OCI-LY1 (cell line): Measurements from ENCODE around the gene TMEM26.

Experiments
- H2AFZ ChIP-seq: fragments of 200-600 bp; sonication (generic), shearing (Covaris generic); 2 replicates; pipeline ENCODE4 v1.6.0; 2014; ENCODE audit warnings: antibody characterized with exemption, mild to moderate bottlenecking, low read length
- H3F3A ChIP-seq: fragments of 200-600 bp; sonication (generic), shearing (Covaris generic); 2 replicates; pipeline ENCODE4 v1.6.0; 2014; ENCODE audit warnings: mild to moderate bottlenecking, antibody characterized with exemption, low read length, moderate library complexity; ENCODE audit not compliant: insufficient read depth
- H3K27ac ChIP-seq: fragments of 200-600 bp; sonication (generic); 2 replicates; pipeline ENCODE4 v1.5.1; 2014; ENCODE audit warnings: low read length, mixed run types, mild to moderate bottlenecking, low read depth; ENCODE audit not compliant: poor library complexity, severe bottlenecking
- H3K27me3 ChIP-seq: fragments of 200-600 bp; sonication (generic); 2 replicates; pipeline ENCODE4 v1.6.0; 2014; ENCODE audit warnings: antibody characterized with exemption, mild to moderate bottlenecking, low read length, moderate library complexity; ENCODE audit not compliant: insufficient read depth
- H3K36me3 ChIP-seq: fragments of 200-600 bp; sonication (generic); 2 replicates; pipeline ENCODE4 v1.6.1; 2014; ENCODE audit warnings: mild to moderate bottlenecking, antibody characterized with exemption, low read length, moderate library complexity, mixed read lengths; ENCODE audit not compliant: insufficient read depth
- H3K4me1 ChIP-seq: fragments of 200-600 bp; sonication (generic); 2 replicates; pipeline ENCODE4 v1.5.1; 2014; ENCODE audit warnings: mild to moderate bottlenecking, low read length, moderate library complexity; ENCODE audit not compliant: insufficient read depth, severe bottlenecking
- H3K4me2 ChIP-seq: fragments of 200-600 bp; sonication (generic), shearing (Covaris generic); 2 replicates; pipeline ENCODE4 v1.6.1; 2014; ENCODE audit warnings: low read length
- H3K4me3 ChIP-seq: fragments of 200-600 bp; sonication (generic); 2 replicates; pipeline ENCODE4 v1.5.1; 2014; ENCODE audit warnings: low read length, low read depth, mild to moderate bottlenecking, mixed read lengths; ENCODE audit not compliant: poor library complexity, severe bottlenecking
- H3K79me2 ChIP-seq: fragments of 200-600 bp; shearing (Covaris generic); 2 replicates; pipeline ENCODE4 v1.6.1; 2016; ENCODE audit warnings: mixed run types, low read length, mixed read lengths; ENCODE audit not compliant: insufficient read depth
- H3K9ac ChIP-seq: fragments of 200-600 bp; sonication (generic), shearing (Covaris generic); 2 replicates; pipeline ENCODE4 v1.6.1; 2014; ENCODE audit warnings: mild to moderate bottlenecking, low read length, mixed read lengths
- H3K9me2 ChIP-seq: fragments of 200-600 bp; sonication (generic), shearing (Covaris generic); 2 replicates; pipeline ENCODE4 v1.6.1; 2014; ENCODE audit warnings: low read depth, mild to moderate bottlenecking, low read length, mixed read lengths
- H3K9me3 ChIP-seq: fragments of 200-600 bp; shearing (Covaris generic); 2 replicates; pipeline ENCODE4 v1.6.1; 2014; ENCODE audit warnings: low read length, mixed read lengths
- H4K20me1 ChIP-seq: fragments of 200-600 bp; sonication (generic), shearing (Covaris generic); 2 replicates; pipeline ENCODE4 v1.6.0; 2016; ENCODE audit warnings: mild to moderate bottlenecking, low read length; ENCODE audit not compliant: insufficient read depth
- EZH2 ChIP-seq: fragments of 200-600 bp; sonication (generic), shearing (Covaris generic); IDR thresholded peaks from 2 replicates; pipeline ENCODE4 v1.8.0; 2017; ENCODE audit warnings: borderline replicate concordance, mixed run types, mild to moderate bottlenecking, antibody characterized with exemption, low read length, moderate library complexity, mixed read lengths
- TF ChIP-seq, protein P1 (sequence below): fragments of 200-600 bp; sonication (generic), shearing (Covaris generic); IDR thresholded peaks from 2 replicates; pipeline ENCODE4 v1.5.1; 2017; ENCODE audit warnings: mild to moderate bottlenecking, antibody characterized with exemption, low read length, moderate library complexity, mixed read lengths

Gene TMEM26

DNA sequence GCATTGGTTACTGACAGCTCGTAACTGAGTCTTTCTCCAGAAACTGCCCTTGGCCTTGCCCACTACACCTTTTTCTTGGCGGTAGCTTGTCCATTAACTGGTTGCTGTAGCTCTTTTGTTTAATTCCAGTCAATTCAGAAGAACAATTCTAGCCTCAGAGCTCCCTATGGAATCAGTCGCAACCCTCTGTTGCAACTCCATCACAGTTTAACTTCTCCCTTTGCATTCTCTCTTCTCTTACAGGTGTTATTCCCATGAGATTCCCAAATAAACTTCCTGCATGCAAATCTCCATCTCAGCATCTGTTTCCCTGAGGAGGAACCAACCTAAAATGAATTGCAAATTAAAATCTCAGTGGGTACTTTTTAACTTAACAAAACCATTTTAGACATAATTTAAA is 28.4 kb upstream of the TMEM26 start:
- TF ChIP-seq, protein P1, sequence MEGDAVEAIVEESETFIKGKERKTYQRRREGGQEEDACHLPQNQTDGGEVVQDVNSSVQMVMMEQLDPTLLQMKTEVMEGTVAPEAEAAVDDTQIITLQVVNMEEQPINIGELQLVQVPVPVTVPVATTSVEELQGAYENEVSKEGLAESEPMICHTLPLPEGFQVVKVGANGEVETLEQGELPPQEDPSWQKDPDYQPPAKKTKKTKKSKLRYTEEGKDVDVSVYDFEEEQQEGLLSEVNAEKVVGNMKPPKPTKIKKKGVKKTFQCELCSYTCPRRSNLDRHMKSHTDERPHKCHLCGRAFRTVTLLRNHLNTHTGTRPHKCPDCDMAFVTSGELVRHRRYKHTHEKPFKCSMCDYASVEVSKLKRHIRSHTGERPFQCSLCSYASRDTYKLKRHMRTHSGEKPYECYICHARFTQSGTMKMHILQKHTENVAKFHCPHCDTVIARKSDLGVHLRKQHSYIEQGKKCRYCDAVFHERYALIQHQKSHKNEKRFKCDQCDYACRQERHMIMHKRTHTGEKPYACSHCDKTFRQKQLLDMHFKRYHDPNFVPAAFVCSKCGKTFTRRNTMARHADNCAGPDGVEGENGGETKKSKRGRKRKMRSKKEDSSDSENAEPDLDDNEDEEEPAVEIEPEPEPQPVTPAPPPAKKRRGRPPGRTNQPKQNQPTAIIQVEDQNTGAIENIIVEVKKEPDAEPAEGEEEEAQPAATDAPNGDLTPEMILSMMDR = no peak
- TF ChIP-seq EZH2 = no peak

DNA sequence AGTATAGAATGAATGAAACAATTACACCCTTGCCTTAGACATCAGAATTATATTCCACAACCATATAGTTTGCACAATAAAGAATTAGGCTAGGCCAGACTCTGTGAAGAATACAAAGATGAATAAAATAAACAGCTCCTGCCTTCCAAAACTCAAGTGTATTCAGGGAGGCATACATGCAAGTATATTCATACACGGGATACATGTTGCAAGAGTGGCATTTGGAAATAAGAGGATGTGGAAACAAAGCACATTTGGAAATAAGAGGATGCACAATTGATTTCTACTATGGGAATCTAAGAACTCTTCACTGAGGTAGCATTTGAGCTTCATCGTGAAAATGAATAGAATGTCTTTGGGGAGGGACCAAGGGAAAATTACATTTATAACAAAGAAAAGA is 27.0 kb upstream of the TMEM26 start:
- TF ChIP-seq, protein P1 = no peak
- no peak for TF ChIP-seq EZH2
- Histone ChIP-seq H3K36me3 (no peaks in the 10 kb centered on the region), H3K9me3 (no peaks in the 10 kb centered on the region)

More for the DNA sequence above, 28.4 kb upstream of the TMEM26 start:
- Histone ChIP-seq H3K36me3 (no peaks in the 10 kb centered on the region), H3K27me3 (no peaks in the 10 kb centered on the region), H3K9me3 (no peaks in the 10 kb centered on the region), H3K9ac (no peak overlapping the region), H3K9me2 (no peaks in the 10 kb centered on the region), H4K20me1 (no peaks in the 10 kb centered on the region), H3K27ac (no peak overlapping the region), H3K4me3 (no peak overlapping the region), H3K4me2 (no peak overlapping the region), H2AFZ (no peak overlapping the region), H3F3A (no peaks in the 10 kb centered on the region), H3K4me1 (no peaks in the 10 kb centered on the region), H3K79me2 (no peaks in the 10 kb centered on the region)

DNA sequence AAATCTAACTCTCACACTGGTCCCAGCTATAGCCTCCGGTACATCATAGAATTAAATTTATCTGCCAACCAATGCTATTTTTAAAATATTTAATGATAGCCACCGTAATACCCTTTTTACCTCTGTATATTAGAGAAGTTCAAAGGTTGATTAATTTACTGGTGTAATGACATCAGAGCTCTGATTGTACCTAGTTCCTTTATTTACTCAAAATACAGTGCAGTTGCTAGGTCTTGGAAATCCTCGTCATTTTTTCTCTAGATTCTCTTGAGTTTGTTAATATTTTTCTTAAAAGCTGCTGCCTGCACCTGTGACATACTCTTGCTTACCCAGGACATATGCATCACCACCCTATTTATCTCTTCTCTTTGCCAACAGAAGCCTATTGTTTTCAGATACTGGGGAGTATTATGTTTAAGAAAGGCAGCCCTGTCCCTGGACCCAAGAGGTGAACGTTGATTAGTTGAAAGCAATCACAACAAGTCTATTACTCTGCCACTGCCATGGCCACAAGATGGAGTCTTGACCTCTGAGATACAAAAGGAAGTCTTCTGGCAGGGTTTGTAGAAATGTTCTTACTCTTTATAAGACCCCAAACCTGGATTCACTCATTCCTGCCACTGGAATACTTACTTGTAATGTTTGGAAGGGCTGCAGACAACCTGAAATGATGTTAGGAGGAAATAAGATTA is 25.6 kb upstream of the TMEM26 start:
- Histone ChIP-seq H3K27ac (no peak overlapping the region), H3K9me2 (no peaks in the 10 kb centered on the region), H3K27me3 (no peaks in the 10 kb centered on the region), H3K4me2 (no peak overlapping the region), H3K36me3 (no peaks in the 10 kb centered on the region), H2AFZ (no peak overlapping the region), H3K9me3 (no peaks in the 10 kb centered on the region), H3K4me3 (no peak overlapping the region), H3K9ac (no peak overlapping the region), H4K20me1 (no peaks in the 10 kb centered on the region), H3K79me2 (no peaks in the 10 kb centered on the region), H3K4me1 (no peaks in the 10 kb centered on the region), H3F3A (no peaks in the 10 kb centered on the region)
- TF ChIP-seq, protein P1 = no peak
- no peak for TF ChIP-seq EZH2

More for the DNA sequence above, 27.0 kb upstream of the TMEM26 start:
- Histone ChIP-seq H3K79me2 (no peaks in the 10 kb centered on the region), H3K9me2 (no peaks in the 10 kb centered on the region), H3K4me2 (no peak overlapping the region), H3K27me3 (no peaks in the 10 kb centered on the region), H3K27ac (no peak overlapping the region), H3F3A (no peaks in the 10 kb centered on the region), H3K4me3 (no peak overlapping the region), H3K9ac (no peak overlapping the region), H3K4me1 (no peaks in the 10 kb centered on the region), H4K20me1 (no peaks in the 10 kb centered on the region), H2AFZ (no peak overlapping the region)
